ENCODE results near the gene TCF7L1.

- TF ChIP-seq CEBPB (IDR thresholded peaks at IDR 0.05) (no peak), TCF12 (IDR thresholded peaks at IDR 0.05; ENCODE audit: low read depth) (no peak), EP300 (IDR thresholded peaks at IDR 0.05; ENCODE audit: borderline replicate concordance) (no peak), RAD21 (IDR thresholded peaks at IDR 0.05; ENCODE audit: low read depth) (no peak), ZBTB7A (IDR thresholded peaks at IDR 0.05; ENCODE audit: low read depth) (no peak), REST (IDR thresholded peaks at IDR 0.05; ENCODE audit: low read depth) (no peak), MAX (IDR thresholded peaks at IDR 0.05) (no peak), TAF1 (IDR thresholded peaks at IDR 0.05; ENCODE audit: low read depth) (no peak), EGR1 (IDR thresholded peaks at IDR 0.05) (no peak), YY1 (IDR thresholded peaks at IDR 0.05; ENCODE audit: low read depth) (no peak)
These were observed 1.2 kb downstream of the TCF7L1 start for GRCh38 chr2:85134255-85134895.
